ENCODE results near the gene RASGRF1.
"Not testable (repeated sequence)": the region's sequence is repeated elsewhere in the genome, so short reads cannot be mapped to it uniquely, and the experiment has no call there.

Gene RASGRF1

DNA sequence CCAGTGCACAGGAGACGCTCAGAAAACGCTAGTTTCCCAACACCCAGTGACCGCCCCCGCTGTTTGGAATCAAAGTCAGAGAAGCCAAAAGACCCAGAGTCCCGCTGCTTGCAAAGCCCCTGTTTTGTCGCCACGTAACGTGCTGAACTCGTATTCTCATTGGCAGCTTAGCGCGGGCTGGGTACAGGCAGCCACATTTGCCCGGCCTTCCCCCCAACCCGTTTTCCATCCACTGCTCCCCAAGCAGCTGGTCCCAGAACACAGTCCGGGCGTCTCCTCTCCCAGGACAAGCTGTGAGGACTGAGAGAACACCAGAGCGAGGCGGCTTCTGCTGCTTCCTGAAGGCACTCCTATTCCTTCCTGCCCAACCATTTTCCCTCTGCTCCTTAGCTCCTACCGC is 54.8 kb downstream of the RASGRF1 start:
- no peak for DNase-seq

- no peak for DNase-seq
Measured at GRCh38 chr15:79035111-79035601, 55.4 kb downstream of the RASGRF1 start.

DNA sequence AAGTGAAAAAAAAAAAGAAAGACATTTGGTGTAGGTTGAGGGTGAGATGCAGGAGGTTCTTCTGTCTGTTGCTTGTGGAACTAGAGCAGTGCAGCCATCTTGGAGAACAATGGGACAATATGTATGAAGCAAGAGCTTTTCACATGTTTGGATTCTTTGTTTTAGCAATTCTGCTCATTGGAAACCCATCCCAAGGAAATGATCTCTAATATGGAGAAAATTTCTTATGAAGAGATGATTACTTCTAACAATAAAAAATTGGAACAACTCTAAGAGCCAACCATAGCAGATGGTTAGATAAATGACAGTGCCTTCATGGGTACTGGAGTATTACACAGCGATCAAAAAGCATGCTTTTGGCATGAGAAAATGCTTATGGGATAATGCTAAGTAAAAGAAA is 56.3 kb downstream of the RASGRF1 start:
- DNase-seq: no peak

- no peak for DNase-seq
Measured at GRCh38 chr15:79032656-79033055, 57.9 kb downstream of the RASGRF1 start.

DNA sequence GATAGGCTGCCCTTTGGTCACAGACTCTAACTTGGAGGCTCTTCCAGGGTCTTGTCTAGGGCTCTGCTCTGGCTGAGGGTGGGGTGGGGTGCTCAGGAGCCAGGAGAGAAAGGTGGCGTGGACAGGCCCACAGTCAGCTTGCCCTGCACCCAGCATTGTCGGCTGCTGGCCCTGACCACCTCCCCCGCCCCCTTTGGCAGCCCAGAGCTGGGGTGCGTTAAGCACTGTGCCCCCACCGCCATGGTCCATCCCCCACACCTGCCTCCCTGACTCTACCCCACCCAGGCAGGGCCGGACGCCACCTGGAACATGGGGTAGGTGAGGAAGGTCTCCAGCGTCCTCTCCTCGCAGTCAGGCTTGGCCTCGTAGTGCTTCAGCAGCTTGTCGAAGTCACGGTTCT is 58.8 kb downstream of the RASGRF1 start:
- DNase-seq: no peak

- DNase-seq: no peak
Measured at GRCh38 chr15:79031201-79031600, 59.4 kb downstream of the RASGRF1 start.

DNA sequence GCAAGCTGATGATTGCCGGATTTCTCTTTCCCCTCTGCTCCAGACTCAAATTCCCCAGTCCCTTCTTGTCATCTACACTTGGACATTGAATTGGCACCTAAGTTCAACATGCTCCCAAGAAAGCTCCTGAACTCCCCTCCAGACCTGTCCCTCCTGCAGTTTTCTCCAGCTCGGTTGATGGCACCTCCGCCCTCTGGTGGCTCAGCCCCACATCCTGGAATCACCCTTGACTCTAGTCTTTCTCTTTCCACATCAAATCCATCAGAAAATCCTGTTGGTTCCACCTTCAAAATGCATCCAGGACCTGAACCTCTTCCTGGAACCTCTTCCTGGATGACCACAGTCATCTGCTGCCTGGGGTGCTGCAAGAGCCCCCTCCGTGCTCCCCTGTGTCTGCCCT is 60.1 kb downstream of the RASGRF1 start:
- no peak for DNase-seq

- DNase-seq: no peak
Measured at GRCh38 chr15:79028411-79028964, 62.1 kb downstream of the RASGRF1 start.

- no peak for DNase-seq
Measured at GRCh38 chr15:79027532-79028410, 62.8 kb downstream of the RASGRF1 start.

DNA sequence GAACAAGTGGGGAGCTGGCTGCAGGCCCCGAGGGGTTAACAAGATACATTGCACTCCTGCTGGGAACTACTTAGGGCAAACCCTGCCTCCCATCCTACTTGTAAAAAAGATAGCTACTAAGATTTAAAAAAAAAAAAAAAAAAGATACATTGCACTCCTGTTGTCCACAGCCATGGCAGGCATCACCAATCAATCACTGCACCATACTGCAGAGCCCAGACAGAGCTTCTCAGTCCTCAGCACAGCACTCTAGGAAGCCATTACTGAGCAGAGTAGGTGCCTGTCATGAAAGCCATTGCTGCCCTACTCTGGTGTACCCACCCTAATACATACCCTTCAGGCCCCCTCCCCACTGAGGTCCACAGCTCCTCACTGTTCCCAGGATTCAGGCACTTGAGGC is 64.8 kb downstream of the RASGRF1 start:
- DNase-seq: no peak

DNA sequence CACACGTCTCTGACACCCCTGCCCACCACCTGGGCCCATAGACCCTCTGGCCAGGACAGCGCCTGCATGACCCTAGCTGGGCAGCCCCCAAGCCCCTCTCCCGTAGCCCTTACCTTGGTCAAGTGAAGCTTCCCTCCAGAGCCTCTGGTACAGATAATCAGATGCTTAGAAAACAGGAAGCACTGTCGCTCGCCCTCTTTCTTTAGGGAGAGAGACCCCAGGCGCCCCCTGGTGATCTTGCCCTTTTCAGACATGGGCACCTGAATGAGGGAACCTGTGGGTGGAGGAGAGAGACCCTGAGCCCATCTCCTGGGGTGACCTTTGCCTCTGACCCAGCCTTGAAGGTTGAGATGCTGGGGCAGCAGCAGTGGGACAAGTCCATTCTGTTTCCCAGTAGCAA is 65.4 kb downstream of the RASGRF1 start:
- DNase-seq: no peak

- not testable (repeated sequence) for DNase-seq
Measured at GRCh38 chr15:79024493-79024892, 66.1 kb downstream of the RASGRF1 start.

GRCh38 chr15:79023918-79024317 is 66.7 kb downstream of the RASGRF1 start:
- DNase-seq: no peak

GRCh38 chr15:79023546-79023890 is 67.1 kb downstream of the RASGRF1 start:
- DNase-seq: no peak

DNA sequence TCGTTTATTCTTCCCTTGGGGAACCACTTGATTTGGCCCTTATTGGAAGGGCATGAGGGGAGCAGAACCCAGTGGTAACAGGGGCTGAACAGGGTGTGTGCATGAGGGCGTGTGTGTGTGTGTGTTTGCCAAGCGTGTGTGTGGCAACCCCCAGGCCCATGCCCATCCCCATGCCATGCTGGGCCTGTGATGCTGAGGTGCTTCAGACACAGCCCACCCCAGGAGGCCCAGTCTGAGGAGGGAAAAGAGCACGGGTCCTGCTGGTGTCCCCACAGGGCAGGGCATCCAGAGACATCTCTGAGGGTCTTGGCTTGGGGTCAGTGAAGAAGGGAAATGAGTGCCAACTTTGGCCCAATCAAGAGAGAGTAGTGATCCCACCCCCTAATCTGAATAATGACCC is 71.6 kb downstream of the RASGRF1 start:
- DNase-seq: no peak

GRCh38 chr15:79017953-79018352 is 72.6 kb downstream of the RASGRF1 start:
- DNase-seq: no peak

DNA sequence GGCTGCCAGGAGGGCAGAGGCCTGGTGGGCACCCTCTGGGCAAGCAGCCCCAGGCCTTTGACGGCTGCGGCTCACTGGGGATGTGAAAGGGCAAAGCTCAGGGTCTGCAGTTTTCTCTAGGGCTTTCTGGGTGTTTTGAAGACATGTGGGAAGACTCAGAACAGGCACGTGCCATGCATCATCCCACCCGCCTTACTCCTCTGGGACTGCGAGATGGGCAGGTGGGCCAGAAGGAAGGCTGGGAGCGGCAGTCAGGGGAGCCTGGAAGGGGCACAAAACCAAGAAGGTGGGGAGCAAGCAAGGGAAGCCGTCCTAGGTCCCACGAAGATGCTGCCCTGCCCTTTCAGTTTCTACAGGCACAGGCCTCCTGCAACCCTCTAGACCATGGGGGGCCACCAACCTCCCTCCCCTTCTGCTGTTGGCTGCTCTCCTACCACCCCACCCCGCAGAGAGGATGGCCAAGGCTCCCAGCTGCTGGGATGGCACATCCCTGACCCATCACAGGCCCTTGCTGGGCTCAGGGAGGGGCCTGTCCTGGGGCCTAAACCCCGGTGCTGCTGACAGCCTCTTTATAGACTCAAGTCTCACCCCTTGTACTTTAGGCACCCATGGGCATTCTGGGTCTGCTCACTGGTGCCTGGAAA is 73.9 kb downstream of the RASGRF1 start:
- DNase-seq: no peak

- DNase-seq: no peak
Measured at GRCh38 chr15:79015416-79015815, 75.2 kb downstream of the RASGRF1 start.

GRCh38 chr15:79010278-79010677 is 80.3 kb downstream of the RASGRF1 start:
- DNase-seq: no peak

DNA sequence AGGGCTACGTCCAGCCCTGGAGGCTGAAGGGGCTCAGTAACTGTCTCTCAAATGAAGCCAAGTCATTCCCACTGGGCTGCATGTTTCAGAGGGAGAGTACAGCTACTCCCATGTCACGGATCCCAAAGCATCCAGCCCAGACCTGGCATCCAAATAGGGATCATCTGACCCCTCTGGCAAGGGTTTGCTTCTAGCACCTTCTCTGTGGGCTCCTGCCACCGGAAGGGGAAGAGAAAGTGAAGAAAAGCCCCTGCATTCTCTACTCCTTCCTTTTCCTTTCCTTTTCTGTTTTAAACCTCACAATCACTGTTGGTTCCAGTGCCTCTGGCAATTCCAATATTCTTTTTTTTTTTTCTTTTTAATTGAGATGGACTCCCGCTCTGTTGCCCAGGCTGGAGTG is 81.2 kb downstream of the RASGRF1 start:
- no peak for DNase-seq

- DNase-seq: no peak
Measured at GRCh38 chr15:79008659-79009058, 81.9 kb downstream of the RASGRF1 start.

DNA sequence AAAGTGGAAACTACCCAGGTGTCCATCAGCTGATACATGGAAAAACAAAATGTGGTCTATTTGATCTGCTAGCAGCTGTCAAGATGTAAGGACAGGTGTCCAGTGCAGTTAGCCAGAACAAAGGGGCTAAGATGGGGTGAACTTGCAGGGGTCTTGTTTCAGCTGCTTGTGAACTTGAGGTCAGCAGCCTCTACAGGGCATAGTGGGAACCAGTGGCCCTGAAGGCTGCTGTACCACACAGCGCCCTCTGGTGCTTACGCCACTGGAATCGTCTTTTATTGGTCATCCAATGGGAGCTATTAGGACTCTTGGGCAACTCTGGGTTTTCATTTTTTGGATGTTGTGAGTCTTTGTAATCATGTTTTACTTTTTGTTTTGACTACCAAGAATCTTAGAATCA is 83.5 kb downstream of the RASGRF1 start:
- DNase-seq: no peak

DNA sequence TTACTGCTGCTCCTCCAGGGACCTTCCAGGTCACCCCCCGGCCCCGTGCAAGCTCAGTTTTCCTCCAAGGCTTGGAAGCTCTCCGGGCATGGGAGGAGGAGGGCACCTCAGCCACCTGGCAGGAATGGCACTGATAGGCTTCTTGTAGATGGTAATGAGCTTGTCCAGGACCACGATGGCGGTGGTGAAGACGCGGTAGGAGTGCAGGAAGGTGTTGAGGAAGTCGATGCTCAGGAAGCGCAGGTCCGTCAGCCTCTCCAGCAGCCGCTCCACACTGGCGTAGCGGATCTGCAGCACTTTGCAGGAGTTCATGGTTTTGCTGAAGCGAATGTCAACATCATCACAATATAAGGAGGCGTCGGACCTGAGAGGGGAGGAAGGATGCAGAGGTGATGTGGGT is 84.5 kb downstream of the RASGRF1 start:
- no peak for DNase-seq

DNA sequence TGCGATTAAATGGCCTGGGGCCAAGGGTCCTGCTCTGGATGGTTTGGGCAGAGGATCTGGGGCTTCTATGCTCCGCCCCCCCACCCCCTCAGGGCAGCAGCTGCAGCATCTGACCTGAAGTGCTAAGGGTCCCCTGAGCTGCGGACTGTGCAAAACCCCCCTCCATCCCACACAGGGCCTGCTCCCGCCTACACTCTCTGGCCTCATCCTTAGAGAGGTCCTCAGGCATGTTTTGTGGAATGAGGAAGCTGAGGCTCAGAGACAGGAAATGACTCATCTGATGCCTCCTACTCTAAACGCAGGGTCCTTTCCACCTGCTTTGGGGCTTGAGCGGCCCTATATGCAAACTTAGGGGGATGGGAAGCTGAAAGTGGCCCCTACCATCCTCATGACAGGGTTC is 86.2 kb downstream of the RASGRF1 start:
- no peak for DNase-seq
